ACHN (cell line): ENCODE results near the gene ERAP2.
"Not testable (repeated sequence)": the region's sequence is repeated elsewhere in the genome, so short reads cannot be mapped to it uniquely, and the experiment has no call there.

Source experiments
- DNase-seq: peaks from one replicate; pipeline ENCODE4 v3.0.0-alpha.2; 2015
- in situ Hi-C: cut with HindIII; loops from 2 replicates; pipeline ENCODE4 v1.10.0; 2017; ENCODE audit warnings: low sequenced_read_pairs, low pct_ligation_motif_present, low pct_unique_long_range_greater_than_20kb

Gene ERAP2

DNA sequence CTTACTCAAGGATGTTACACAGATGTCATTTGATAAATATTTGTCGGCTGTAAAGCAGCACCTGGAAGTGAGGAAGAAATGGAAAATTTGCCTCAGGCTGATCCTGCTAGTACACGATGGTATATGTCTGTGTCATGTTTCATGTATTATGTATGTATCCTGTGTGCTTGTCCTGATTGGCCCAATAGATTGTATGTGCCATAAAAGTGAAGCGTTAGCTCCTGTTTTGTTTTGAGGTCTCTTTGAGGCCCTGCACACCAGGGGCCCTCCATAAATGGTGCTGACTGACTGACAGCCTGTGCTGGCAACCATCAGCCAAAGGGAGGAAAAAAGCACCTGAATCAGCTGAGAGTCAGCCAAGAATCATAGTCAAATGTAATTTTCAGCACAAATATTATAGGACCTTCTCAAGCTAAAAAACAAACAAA, 47.7 kb downstream of the ERAP2 start:
- DNase-seq, result no peak
- in situ Hi-C loops, result no loop called here

DNA sequence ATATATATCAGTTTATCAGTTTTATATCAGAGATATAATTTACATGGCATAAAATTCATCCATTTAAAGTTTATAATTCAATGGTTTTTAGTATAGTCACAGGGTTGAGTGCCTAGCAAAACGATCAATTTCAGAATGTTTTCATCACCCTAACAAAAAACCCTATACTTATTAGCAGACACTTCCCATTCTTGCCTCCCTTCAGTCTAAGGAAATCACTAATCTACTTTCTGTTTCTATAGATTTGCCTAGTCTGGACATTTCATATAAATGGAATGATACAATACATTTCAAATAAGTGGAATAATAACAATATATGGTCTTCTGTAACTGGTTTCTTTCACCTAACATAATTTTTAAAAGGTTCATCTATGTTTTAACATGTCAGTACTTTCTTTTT, 50.0 kb downstream of the ERAP2 start:
- no peak for DNase-seq
- in situ Hi-C loops, result no loop called here

GRCh38 chr5:96927008-96927407, 50.7 kb downstream of the ERAP2 start:
- DNase-seq, result no peak
- in situ Hi-C loops, result no loop called here

GRCh38 chr5:96928931-96929708, 52.8 kb downstream of the ERAP2 start:
- in situ Hi-C loops, result no loop called here

DNA sequence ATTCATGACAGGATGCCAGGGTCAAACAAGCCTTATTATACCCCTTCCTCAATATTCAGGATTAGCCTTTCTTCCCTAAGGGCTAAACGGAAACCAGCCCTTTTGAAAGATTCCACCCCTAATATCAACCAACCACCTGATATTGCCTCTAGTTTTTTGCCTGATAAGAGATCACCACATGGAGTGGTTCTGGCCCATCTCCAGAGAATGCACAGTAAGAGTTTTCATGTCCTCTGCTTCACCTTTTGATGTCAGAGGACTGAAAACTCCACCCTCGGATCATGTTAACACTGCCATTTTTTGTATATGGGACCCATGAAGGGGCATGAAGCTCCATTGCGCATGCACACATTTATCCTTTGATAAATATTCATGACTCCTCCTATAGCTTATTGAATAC, 53.8 kb downstream of the ERAP2 start:
- in situ Hi-C loops, result no loop called here
- DNase-seq, result no peak

More at GRCh38 chr5:96928931-96929708, 52.8 kb downstream of the ERAP2 start:
- no peak for DNase-seq

- no peak for DNase-seq
- in situ Hi-C loops, result no loop called here
These were observed 54.3 kb downstream of the ERAP2 start for GRCh38 chr5:96930589-96930988.

GRCh38 chr5:96931037-96931436, 54.7 kb downstream of the ERAP2 start:
- DNase-seq, in situ Hi-C loops: not testable (repeated sequence)

- no peak for DNase-seq
- in situ Hi-C loops, result no loop called here
These were observed 55.3 kb downstream of the ERAP2 start for GRCh38 chr5:96931605-96932004.

DNA sequence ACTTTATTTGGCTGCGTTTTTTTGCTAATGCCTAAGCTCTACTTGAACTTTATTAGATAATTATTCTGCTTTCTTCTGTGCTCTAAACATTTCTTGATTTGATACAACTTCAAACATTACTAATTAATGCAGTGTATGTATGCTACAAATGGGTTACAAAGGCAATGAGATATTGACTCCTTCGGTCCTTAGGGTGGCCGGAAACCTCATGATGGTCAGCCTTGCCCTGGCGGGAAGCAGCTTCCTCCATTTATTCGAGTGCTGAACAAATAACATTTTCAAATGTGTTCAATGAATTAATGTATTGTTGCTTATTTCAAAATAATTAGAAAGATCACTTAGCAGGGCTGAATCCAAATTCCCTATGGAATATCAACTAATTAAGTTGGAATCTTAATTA, 55.7 kb downstream of the ERAP2 start:
- in situ Hi-C loops, result no loop called here
- no peak for DNase-seq

DNA sequence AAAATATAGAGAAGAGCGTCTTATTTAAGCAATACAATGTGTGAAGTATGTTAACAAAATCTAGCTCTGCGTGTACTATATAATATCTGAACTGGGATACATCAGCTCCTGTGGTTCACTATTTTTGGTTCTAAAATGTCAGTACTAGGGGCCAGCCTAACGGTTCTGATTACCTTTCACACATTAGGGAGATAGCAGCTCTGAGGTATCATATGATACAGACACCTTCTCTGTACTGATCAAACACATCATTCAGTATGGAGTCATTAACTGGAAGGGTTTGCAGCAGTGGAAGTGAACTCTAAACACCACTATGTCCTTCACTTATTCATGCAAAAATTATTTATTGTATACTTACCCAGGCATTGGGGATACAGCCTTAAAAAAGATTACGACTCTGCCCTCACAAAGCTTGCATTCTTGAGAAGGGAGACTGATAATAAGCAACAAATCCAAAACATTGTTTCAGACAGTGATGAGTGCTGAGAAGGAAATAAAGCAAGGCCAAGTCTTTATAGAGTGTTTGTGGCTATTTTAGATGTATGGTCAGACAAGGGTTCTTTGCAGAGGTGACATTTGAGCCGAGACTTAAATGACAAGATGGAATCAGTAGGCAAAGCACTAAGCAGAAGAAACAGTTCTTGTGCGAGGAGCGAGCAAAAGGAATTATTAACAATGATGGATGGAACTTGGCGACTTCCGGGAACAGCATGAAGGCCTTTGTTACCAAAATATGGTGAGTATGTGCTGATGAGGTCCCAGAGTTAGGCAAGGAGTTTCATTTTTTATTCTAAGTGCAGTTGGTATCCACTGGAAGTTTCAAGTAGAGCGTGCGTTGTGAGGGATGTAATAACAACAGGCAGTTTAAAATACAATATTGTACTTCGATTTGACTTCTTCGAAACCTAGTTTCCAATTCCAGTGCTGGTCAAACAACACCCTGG, 57.7 kb downstream of the ERAP2 start:
- in situ Hi-C loops, result no loop called here
- DNase-seq, result peak; percentile 36

DNA sequence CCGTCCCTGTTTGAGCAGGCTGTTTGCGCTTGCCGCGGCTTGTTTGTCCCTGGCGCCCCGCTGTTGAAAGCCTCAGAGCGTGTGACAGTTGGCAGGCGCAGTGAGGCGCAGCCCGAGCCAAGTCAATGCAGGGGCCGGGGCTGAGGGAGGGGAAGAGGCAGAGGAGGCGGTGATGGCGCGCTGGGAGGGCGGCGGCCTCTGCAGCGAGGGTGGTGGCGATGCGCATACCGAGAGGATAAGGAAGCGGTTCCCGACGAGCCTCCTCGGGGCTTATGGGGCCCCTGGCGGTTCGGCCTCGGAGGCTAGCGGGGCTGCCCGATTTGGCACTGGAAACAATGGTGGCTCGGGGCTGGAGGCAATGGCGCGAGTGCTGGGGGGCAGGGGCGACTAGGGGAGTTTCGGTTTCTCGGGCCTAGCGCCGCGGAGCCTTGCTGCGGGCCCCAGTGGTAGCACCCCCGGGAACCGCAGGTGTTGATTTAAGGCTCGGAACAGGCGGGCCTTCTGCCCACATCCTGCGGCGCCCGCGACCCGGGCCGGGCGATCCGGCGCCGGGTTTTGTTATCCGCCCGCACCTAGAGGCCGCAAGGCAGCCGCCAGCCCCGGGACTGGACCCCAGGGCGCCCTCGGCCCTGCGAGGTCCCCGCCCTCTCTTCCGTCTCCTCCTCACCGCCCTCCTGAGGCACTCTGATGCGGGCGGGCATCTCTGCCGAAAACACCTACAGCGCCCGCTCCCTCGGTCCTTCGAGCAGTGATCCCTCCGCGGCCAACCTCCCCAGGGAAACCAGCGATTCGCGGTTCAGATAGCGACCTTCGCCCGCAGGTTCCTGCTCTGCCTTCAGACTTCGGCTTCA, 58.6 kb downstream of the ERAP2 start:
- in situ Hi-C loops, result no loop called here

DNA sequence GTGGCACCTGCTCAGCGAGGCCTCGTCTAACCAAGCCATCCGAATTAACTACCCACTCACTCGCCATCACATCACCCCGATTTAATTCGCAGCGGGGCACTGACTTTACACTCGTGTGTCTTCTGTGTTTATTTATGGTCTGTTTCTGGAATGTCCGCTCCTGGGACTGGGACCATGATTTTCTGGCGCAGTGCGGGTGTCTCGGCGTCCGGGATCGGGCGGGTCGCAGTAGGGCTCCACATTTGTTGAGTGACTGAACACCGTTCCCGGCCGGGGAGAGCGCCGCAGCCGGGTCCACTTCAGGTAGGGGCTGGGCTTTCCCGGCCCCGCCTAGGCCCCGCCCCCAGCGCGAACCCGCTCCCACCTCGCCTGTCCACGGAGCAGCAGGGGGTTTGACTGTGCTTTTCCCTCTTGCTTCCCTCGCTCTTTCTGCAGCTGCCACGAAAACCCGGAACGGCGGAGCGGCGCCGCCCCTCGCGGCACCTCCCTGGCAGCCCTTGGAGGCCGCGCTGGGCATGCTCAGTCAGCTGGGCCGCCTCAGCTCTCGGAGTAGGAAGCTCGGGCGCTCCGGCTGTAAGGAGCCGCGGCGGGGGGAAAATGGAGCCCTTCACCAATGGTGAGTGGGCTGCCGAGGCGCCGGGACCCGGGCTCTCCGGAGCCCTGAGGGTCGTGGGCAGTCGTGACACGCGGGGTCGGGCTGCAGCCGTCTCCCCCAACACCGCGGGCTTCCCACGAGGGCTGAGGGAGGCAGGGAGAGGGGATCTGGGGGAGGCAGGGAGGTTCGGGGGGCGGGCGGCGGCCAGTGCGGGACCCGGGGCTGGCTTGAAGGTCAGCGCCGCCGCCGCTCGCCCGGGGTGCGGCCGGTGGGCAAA, 59.5 kb downstream of the ERAP2 start, which contains the start of gene LNPEP:
Gene LNPEP, plus strand, starts transcription at position 522 of the 872 bp plus-strand sequence. Its CDS starts 76 bp downstream, at position 598.
- in situ Hi-C loops, result no loop called here
- peak; percentile 96 for DNase-seq

More for the DNA sequence above, 58.6 kb downstream of the ERAP2 start:
- peak; percentile 92 for DNase-seq

GRCh38 chr5:96936431-96937320, 60.4 kb downstream of the ERAP2 start:
- in situ Hi-C loops, result no loop called here
- peak; percentile 36 for DNase-seq

DNA sequence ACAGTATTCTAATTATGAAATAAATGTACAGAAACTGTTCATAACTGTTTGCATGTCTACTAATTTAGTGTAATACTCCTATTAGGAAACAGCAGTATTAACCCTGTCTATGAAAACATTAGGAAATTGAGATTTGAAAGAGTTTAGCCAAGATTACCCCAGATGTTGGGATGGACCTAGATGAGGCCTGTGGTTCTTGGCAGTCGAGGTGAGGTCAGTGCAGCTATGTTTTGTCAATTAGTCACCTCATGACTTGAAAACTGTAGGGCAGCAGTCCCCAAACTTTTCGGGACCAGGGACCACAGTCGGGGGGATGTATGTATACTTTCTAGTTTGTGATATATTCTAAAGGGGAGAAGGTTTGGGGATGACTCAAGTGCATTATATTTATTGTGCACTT, 64.3 kb downstream of the ERAP2 start:
- DNase-seq, result no peak
- in situ Hi-C loops, result no loop called here

- DNase-seq, result no peak
- in situ Hi-C loops, result no loop called here
These were observed 64.8 kb downstream of the ERAP2 start for GRCh38 chr5:96941140-96941539.

GRCh38 chr5:96942078-96942477, 65.8 kb downstream of the ERAP2 start:
- in situ Hi-C loops, result no loop called here
- DNase-seq, result no peak

- in situ Hi-C loops, result no loop called here
- no peak for DNase-seq
These were observed 66.6 kb downstream of the ERAP2 start for GRCh38 chr5:96942911-96943310.
